GM18870 (cell line): ENCODE results near the gene LDB3.
A peak's percentile ranks its signal among the peaks of the same experiment; 100 is the strongest.

Source experiments
- ATAC-seq: cut with Tn5 transposase; IDR thresholded peaks from one replicate; pipeline ENCODE4 v1.9.1; 2021; ENCODE audit warnings: moderate library complexity; ENCODE audit not compliant: unreplicated experiment

LDB3 gene

GRCh38 chr10:86757113-86757972, 89.0 kb downstream of the LDB3 start:
- no peak for ATAC-seq

- ATAC-seq: no peak
Observed at GRCh38 chr10:86758189-86759072, 90.1 kb downstream of the LDB3 start.

GRCh38 chr10:86759073-86759672, 90.9 kb downstream of the LDB3 start:
- no peak for ATAC-seq

DNA sequence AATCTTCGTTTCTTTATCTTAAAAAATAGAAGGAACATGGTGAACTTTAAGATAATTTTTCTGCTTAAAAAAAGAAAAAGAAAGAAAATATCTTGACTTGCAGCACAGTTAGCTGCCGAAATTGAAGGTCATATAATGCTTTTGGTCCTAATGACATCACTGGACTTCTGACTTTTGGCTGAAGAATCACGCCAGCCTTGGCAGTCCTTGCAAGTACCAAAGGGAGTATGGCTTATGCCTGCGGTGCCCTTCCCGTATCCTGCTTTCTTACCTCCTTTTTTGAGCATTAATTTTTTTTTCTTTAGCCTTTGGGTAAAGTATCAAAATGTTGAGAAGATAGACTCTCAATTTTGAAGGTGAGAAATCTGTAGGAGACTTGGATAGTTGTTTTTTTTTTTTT, 95.1 kb downstream of the LDB3 start:
- no peak for ATAC-seq

- no peak for ATAC-seq
Observed at GRCh38 chr10:86765548-86765947, 97.2 kb downstream of the LDB3 start.

GRCh38 chr10:86768412-86769062, 100.2 kb downstream of the LDB3 start:
- no peak for ATAC-seq

- ATAC-seq: no peak
Observed at GRCh38 chr10:86769991-86770390, 101.7 kb downstream of the LDB3 start.

DNA sequence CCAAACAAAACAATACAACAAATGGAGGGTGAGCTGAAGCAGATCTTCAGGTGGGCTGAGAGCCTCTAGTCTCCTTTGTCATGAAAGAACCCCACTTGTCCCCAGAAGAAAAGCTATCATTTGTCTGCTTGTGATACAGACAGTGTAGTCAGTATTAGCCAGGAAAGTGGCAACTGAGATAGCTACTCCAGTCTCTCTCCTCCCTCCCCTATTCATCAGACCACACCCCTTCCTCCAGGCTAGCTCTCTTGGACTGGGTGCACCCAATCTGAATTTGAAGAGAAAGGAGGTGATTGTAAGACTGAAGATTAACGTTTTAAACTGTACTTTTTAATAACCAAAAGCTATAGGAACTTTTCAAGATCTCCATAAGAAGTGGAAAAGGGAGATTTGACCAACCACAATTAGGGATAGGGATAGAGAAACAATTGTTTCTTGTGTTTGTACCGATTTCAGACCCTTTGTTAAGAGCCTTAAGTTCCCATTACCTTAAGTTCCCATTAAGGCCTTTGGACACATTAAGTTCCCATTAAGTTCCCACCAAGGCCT, 102.2 kb downstream of the LDB3 start:
- no peak for ATAC-seq

- ATAC-seq: no peak
Observed at GRCh38 chr10:86773498-86773897, 105.2 kb downstream of the LDB3 start.

DNA sequence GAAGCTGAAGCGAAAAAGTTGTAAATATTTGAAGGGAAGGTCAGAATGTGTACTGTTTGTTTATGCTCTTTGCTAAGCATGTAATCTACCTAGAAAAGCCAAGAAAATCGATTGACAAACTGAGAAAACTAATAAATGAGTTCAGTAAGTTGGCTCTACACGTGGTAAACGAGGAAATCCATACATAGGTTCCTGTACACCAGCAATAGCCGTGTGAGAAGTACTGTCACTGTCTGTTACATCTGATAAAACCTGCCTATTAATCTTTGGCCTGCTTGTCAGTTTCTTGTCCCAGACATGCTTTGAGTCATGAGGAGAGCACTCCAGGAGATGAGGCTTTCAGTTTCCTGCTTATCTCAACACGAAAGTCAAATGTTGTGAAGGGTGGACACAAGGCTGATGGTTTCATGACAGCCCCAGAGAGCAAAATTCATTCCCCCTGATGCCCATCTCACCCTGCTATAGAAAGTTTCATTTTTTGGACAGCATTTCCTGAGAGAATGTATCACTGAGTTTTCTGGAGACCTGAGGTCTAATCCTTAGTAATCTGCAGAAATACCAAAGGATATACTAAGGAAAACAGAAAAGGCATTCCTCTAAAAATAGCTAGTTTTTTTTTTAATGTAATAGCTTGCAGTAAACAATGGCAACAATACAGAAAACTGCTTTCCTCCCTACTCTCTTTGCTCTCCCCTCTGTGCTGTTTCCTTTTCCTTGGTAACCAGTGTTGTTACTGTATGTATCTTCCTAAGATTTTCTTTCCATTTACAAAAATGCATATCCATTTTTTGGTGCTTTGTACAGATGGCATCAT, 107.0 kb downstream of the LDB3 start:
- ATAC-seq: peak; percentile 78

GRCh38 chr10:86775870-86776180, 107.5 kb downstream of the LDB3 start:
- ATAC-seq: no peak

GRCh38 chr10:86779220-86780017, 111.1 kb downstream of the LDB3 start:
- no peak for ATAC-seq

GRCh38 chr10:86782701-86783418, 114.5 kb downstream of the LDB3 start:
- peak; percentile 72 for ATAC-seq

- ATAC-seq: no peak
Observed at GRCh38 chr10:86785037-86785436, 116.7 kb downstream of the LDB3 start.
